CD4-positive, alpha-beta T cell (primary cell): Measurements from ENCODE around the gene MT3. TPM values are rescaled to one million over a fixed set of nuclear protein-coding genes. Genes with fewer than 3 reads are reported as not detected.
A peak's percentile ranks its signal among the peaks of the same experiment; 100 is the strongest.

Experiments used
- ATAC-seq: fragments of 200-7000 bp; cut with Tn5 transposase; one replicate; pipeline ENCODE4 v1.10.0; 2022; ENCODE audit warnings: mild to moderate bottlenecking; ENCODE audit not compliant: poor library complexity
- CTCF ChIA-PET: fragments of 350-600 bp; sonication (Branson Sonifier 250); formaldehyde crosslinking; loops from one replicate; lab custom pipeline; 2021; ENCODE audit warnings: antibody characterized with exemption, inconsistent platforms; lab: Charles Lee
- POLR2A ChIA-PET: fragments of 350-600 bp; sonication (Branson Sonifier 250); formaldehyde crosslinking; loops from one replicate; lab custom pipeline; 2021; ENCODE audit warnings: antibody characterized with exemption, inconsistent platforms; lab: Charles Lee
- DNase-seq, 14 experiments: peaks; one replicate each; pipeline ENCODE4 v3.0.0-alpha.2; 2013 to 2020; ENCODE audit warnings: mixed read lengths in 2 of 14
- H3K27ac ChIP-seq, 2 donors: one replicate each; pipeline versions ENCODE4 v1.5.1 to v1.7.0; 2013; ENCODE audit warnings: low read length in 2 of 2, low read depth in 1 of 2, mild to moderate bottlenecking in 1 of 2
- H3K27me3 ChIP-seq, 2 experiments: 1 replicate in 1 of 2; 2 replicates in 1 of 2; pipeline versions ENCODE4 v1.6.1 to v1.7.0; 2013; ENCODE audit warnings: low read length in 2 of 2, control low read depth in 1 of 2, mild to moderate bottlenecking in 1 of 2, moderate library complexity in 1 of 2; ENCODE audit not compliant: insufficient read depth in 2 of 2, control insufficient read depth in 1 of 2
- H3K36me3 ChIP-seq: one replicate; pipeline ENCODE4 v1.6.1; 2013; ENCODE audit warnings: low read length, control low read depth; ENCODE audit not compliant: insufficient read depth
- H3K4me1 ChIP-seq: one replicate; pipeline ENCODE4 v1.6.1; 2013; ENCODE audit warnings: low read length, control low read depth; ENCODE audit not compliant: insufficient read depth
- H3K4me3 ChIP-seq: one replicate; pipeline ENCODE4 v1.5.1; 2013; ENCODE audit warnings: mild to moderate bottlenecking, low read length, moderate library complexity
- H3K9me3 ChIP-seq, 2 experiments: 1 replicate in 1 of 2; 2 replicates in 1 of 2; pipeline versions ENCODE4 v1.6.1 to v1.7.0; 2013; ENCODE audit warnings: low read length in 2 of 2, mild to moderate bottlenecking in 2 of 2, control low read depth in 1 of 2, moderate library complexity in 1 of 2; ENCODE audit not compliant: control insufficient read depth in 1 of 2, insufficient read depth in 1 of 2
- H3K27ac Mint-ChIP-seq: one replicate; pipeline ENCODE4 v1.8.0; 2020; ENCODE audit warnings: mixed read lengths
- H3K27me3 Mint-ChIP-seq: one replicate; pipeline ENCODE4 v1.8.0; 2021; ENCODE audit warnings: mixed read lengths
- H3K36me3 Mint-ChIP-seq: one replicate; pipeline ENCODE4 v1.8.0; 2021; ENCODE audit warnings: low read depth, mixed read lengths
- H3K4me1 Mint-ChIP-seq: one replicate; pipeline ENCODE4 v1.8.0; 2021; ENCODE audit warnings: low read depth, mixed read lengths
- H3K4me3 Mint-ChIP-seq: one replicate; pipeline ENCODE4 v1.8.0; 2020; ENCODE audit warnings: mild to moderate bottlenecking, mixed read lengths
- H3K9me3 Mint-ChIP-seq: one replicate; pipeline ENCODE4 v1.8.0; 2020; ENCODE audit warnings: mixed read lengths
- CTCF ChIP-seq: fragments of 200-600 bp; IDR thresholded peaks from one replicate; pipeline ENCODE4 v1.8.0; 2022; ENCODE audit warnings: antibody characterized with exemption, mild to moderate bottlenecking
- intact Hi-C, 2 experiments: fragments of 100-400 bp; cut with DNase I in 1 of 2; cut with micrococcal nuclease in 1 of 2; formaldehyde crosslinking; loops; one replicate each; pipeline versions ENCODE4 v1.15.1 to v1.9.0; 2023 to 2025; cut with DNase I, micrococcal nuclease
- total RNA-seq, 174 experiments: library from RNA in 2 of 174; stranded (reverse) in 2 of 174; gene quantifications; one replicate each; pipeline ENCODE4 v1.2.3 and lab custom pipeline; 2021 to 2026

Gene MT3
- total RNA-seq, 2 experiments from 2014 or later = 0.50 TPM; not detected in 1

- H3K36me3 Mint-ChIP-seq = no peaks in the 10 kb centered on the region
Observed at GRCh38 chr16:56634715-56635440, 45.5 kb downstream of the MT3 start.

GRCh38 chr16:56635441-56635967, 46.2 kb downstream of the MT3 start:
- Mint-ChIP-seq H3K9me3 (no peaks in the 10 kb centered on the region), H3K27ac (no peak overlapping the region), H3K36me3 (no peaks in the 10 kb centered on the region), H3K4me1 (peaks cover 56% of the 10 kb centered on the region), H3K4me3 (peak overlapping the region; percentile 68), H3K27me3 (peaks cover 95% of the 10 kb centered on the region)
- H3K9me3 ChIP-seq = peaks cover 0 to 13% of the 10 kb centered on the region in 2 experiments
- CTCF ChIA-PET = no interaction called here
- DNase-seq (no peak), ATAC-seq (peak; percentile 23)
- no peak overlapping the region for H3K27ac ChIP-seq
- H3K4me3 ChIP-seq = peak overlapping the region; percentile 19
- peaks cover 78 to 91% of the 10 kb centered on the region in 2 experiments for H3K27me3 ChIP-seq
- TF ChIP-seq CTCF = no peak
- no peaks in the 10 kb centered on the region for H3K36me3 ChIP-seq
- intact Hi-C loops = no loop called here
- POLR2A ChIA-PET = no interaction called here
- peaks cover 49% of the 10 kb centered on the region for H3K4me1 ChIP-seq

More at GRCh38 chr16:56634715-56635440, 45.5 kb downstream of the MT3 start:
- Histone ChIP-seq H3K27ac (no peak overlapping the region), H3K9me3 (peaks cover 0 to 13% of the 10 kb centered on the region in 2 experiments), H3K4me3 (peak overlapping the region; percentile 19), H3K36me3 (no peaks in the 10 kb centered on the region), H3K4me1 (peaks cover 49% of the 10 kb centered on the region), H3K27me3 (peaks cover 76 to 90% of the 10 kb centered on the region in 2 experiments)
- CTCF ChIA-PET = no interaction called here
- Mint-ChIP-seq H3K27ac (no peak overlapping the region), H3K4me3 (peak overlapping the region; percentile 74), H3K9me3 (no peaks in the 10 kb centered on the region), H3K27me3 (peaks cover 95% of the 10 kb centered on the region), H3K4me1 (peaks cover 56% of the 10 kb centered on the region)
- intact Hi-C loops = no loop called here
- POLR2A ChIA-PET = no interaction called here
- DNase-seq (no peak), ATAC-seq (no peak)
- TF ChIP-seq CTCF = no peak

- Mint-ChIP-seq H3K27ac (no peak overlapping the region), H3K9me3 (no peaks in the 10 kb centered on the region), H3K36me3 (no peaks in the 10 kb centered on the region), H3K27me3 (peaks cover 92% of the 10 kb centered on the region), H3K4me1 (peaks cover 50% of the 10 kb centered on the region), H3K4me3 (no peak overlapping the region)
- Histone ChIP-seq H3K36me3 (no peaks in the 10 kb centered on the region), H3K4me3 (no peak overlapping the region), H3K27me3 (peaks cover 69 to 82% of the 10 kb centered on the region in 2 experiments), H3K4me1 (peaks cover 47% of the 10 kb centered on the region), H3K27ac (no peak overlapping the region), H3K9me3 (peaks cover 0 to 13% of the 10 kb centered on the region in 2 experiments)
- TF ChIP-seq CTCF = no peak
- intact Hi-C loops = no loop called here
- DNase-seq (no peak), ATAC-seq (no peak)
- POLR2A ChIA-PET = interaction anchor here (0.8 kb wide), 1 partner anchor 11 kb away, joined by 3 read pairs; the partner anchor contains the start of gene MT1E
- CTCF ChIA-PET = interaction anchor here (1.2 kb wide), 1 partner anchor 19 kb away, joined by 3 read pairs; no protein-coding TSS in a partner anchor
Observed at GRCh38 chr16:56636616-56637413, 47.5 kb downstream of the MT3 start.
